A673 (cell line): ENCODE measurements around the gene NOTCH4. TPM values are rescaled to one million over a fixed set of nuclear protein-coding genes. Genes with fewer than 3 reads are reported as not detected.

Experiments used
- BruUV-seq: library from RNA; stranded (reverse); fragments of 400-500 nt; replicated peaks from 2 replicates; lab custom pipeline; 2021; lab: Mats Ljungman, UMichigan
- CTCF ChIA-PET: fragments of 300-600 bp; sonication (Branson Sonifier 250); formaldehyde crosslinking; loops from one replicate; lab custom pipeline; 2022; ENCODE audit warnings: antibody characterized with exemption; lab: Charles Lee
- POLR2A ChIA-PET: fragments of 300-600 bp; sonication (Branson Sonifier 250); formaldehyde crosslinking; loops from one replicate; lab custom pipeline; 2022; ENCODE audit warnings: antibody characterized with exemption; ENCODE audit not compliant: low non-redundant PET; lab: Charles Lee
- DNase-seq: peaks from one replicate; pipeline ENCODE4 v3.0.0-alpha.2; 2015; ENCODE audit warnings: low spot score
- H3K27ac ChIP-seq: fragments of 200-600 bp; sonication (generic); 2 replicates; pipeline ENCODE4 v1.5.1; 2016; ENCODE audit warnings: mixed run types, low read depth, mild to moderate bottlenecking, mixed read lengths, antibody characterized with exemption, low read length; ENCODE audit not compliant: poor library complexity, severe bottlenecking
- H3K27me3 ChIP-seq: fragments of 200-600 bp; sonication (generic); replicated peaks from 2 replicates; pipeline ENCODE4 v1.6.1; 2017; ENCODE audit warnings: mixed run types, low read depth, mild to moderate bottlenecking, mixed read lengths, antibody characterized with exemption, low read length; ENCODE audit not compliant: insufficient read depth, poor library complexity
- H3K36me3 ChIP-seq: fragments of 200-600 bp; sonication (generic); 2 replicates; pipeline ENCODE4 v1.6.1; 2016; ENCODE audit warnings: mixed run types, mild to moderate bottlenecking, mixed read lengths, antibody characterized with exemption, low read length; ENCODE audit not compliant: insufficient read depth, poor library complexity, severe bottlenecking
- H3K4me1 ChIP-seq: fragments of 200-600 bp; sonication (generic); 2 replicates; pipeline ENCODE4 v1.6.1; 2017; ENCODE audit warnings: mixed run types, mild to moderate bottlenecking, mixed read lengths, antibody characterized with exemption, low read length; ENCODE audit not compliant: insufficient read depth, poor library complexity, severe bottlenecking
- H3K4me3 ChIP-seq: fragments of 200-600 bp; sonication (generic); 2 replicates; pipeline ENCODE4 v1.5.1; 2016; ENCODE audit warnings: low read depth, mixed run types, mild to moderate bottlenecking, mixed read lengths, low read length; ENCODE audit not compliant: poor library complexity, severe bottlenecking
- H3K9me3 ChIP-seq: fragments of 200-600 bp; sonication (generic); 2 replicates; pipeline ENCODE4 v1.6.1; 2016; ENCODE audit warnings: mixed run types, low read depth, mild to moderate bottlenecking, mixed read lengths, antibody characterized with exemption, low read length; ENCODE audit not compliant: poor library complexity, severe bottlenecking
- CTCF ChIP-seq: fragments of 300-800, 200-600 bp; sonication (generic); conservative IDR thresholded peaks from 2 replicates; pipeline ENCODE4 v1.5.1; 2017; ENCODE audit warnings: low read depth, mild to moderate bottlenecking, antibody characterized with exemption, low read length, moderate library complexity, mixed read lengths
- EZH2 ChIP-seq: fragments of 200-600 bp; sonication (generic); IDR thresholded peaks from 2 replicates; pipeline ENCODE4 v1.6.1; 2017; ENCODE audit warnings: borderline replicate concordance, low read depth, mild to moderate bottlenecking, mixed read lengths, antibody characterized with exemption, low read length; ENCODE audit not compliant: poor library complexity, severe bottlenecking
- intact Hi-C: fragments of 100-400 bp; cut with micrococcal nuclease; formaldehyde crosslinking; loops from one replicate; pipeline ENCODE4 v1.10.0; 2022; ENCODE audit not compliant: unreplicated experiment
- total RNA-seq: library from RNA; stranded (reverse); gene quantifications from 2 replicates; pipeline ENCODE4 v1.2.3, GENCODE V29; 2021

Gene NOTCH4
- total RNA-seq, 1 experiment from 2014 or later, result 2.4 TPM

DNA sequence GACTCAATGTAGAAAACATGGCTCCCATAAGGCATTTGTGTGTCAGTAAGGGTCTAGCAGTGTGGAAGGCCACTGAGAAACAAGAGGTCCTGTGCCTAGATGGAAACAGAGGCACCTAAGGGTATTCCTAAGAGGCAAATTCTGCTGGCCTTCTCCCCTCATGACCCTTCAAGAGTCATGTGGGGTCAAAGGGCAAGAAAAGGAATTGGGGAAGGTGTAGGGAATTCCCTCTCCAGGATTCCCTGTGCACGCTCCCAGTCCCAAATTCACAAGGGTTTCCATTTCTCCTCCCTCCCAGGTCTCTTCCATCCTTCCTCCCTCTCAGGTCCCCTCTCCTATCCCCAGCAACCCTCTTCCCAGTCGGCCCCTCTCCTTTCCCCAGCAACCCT lies 48.6 kb downstream of the NOTCH4 start:
- intact Hi-C loops, result no loop called here
- POLR2A ChIA-PET, result no interaction called here
- H3K27ac ChIP-seq, result peak overlapping the region; percentile 97
- H3K4me1 ChIP-seq, result peaks cover 25% of the 10 kb centered on the region
- BruUV-seq, result TSS peak; percentile 48
- peaks cover 12% of the 10 kb centered on the region for H3K36me3 ChIP-seq
- TF ChIP-seq CTCF (no peak), EZH2 (no peak)
- no peak for DNase-seq
- H3K4me3 ChIP-seq, result peak overlapping the region; percentile 97
- CTCF ChIA-PET, result no interaction called here
- no peaks in the 10 kb centered on the region for H3K9me3 ChIP-seq
- no peaks in the 10 kb centered on the region for H3K27me3 ChIP-seq

- Histone ChIP-seq H3K4me3 (peak overlapping the region; percentile 97), H3K36me3 (peaks cover 21% of the 10 kb centered on the region), H3K9me3 (no peaks in the 10 kb centered on the region), H3K27ac (peak overlapping the region; percentile 97), H3K27me3 (no peaks in the 10 kb centered on the region), H3K4me1 (peaks cover 22% of the 10 kb centered on the region)
- TF ChIP-seq EZH2, result no peak
- no peak for TF ChIP-seq CTCF
- no peak for DNase-seq
- ChIA-PET CTCF (interaction anchor here (0.6 kb wide), 1 partner anchor 370 kb away, joined by 3 read pairs; no protein-coding TSS in a partner anchor), POLR2A (no interaction called here)
- no TSS peak for BruUV-seq
- intact Hi-C loops, result no loop called here
These were observed 49.5 kb downstream of the NOTCH4 start for GRCh38 chr6:32174416-32174815.

GRCh38 chr6:32173051-32173727 lies 50.7 kb downstream of the NOTCH4 start:
- TF ChIP-seq CTCF, result no peak
- TF ChIP-seq EZH2, result no peak
- ChIA-PET CTCF (interaction anchor here (0.6 kb wide), 1 partner anchor 649 kb away, joined by 4 read pairs; no protein-coding TSS in a partner anchor), POLR2A (no interaction called here)
- H3K27me3 ChIP-seq, result no peaks in the 10 kb centered on the region
- H3K36me3 ChIP-seq, result peaks cover 29% of the 10 kb centered on the region
- H3K4me1 ChIP-seq, result peaks cover 19% of the 10 kb centered on the region
- no peak overlapping the region for H3K4me3 ChIP-seq
- BruUV-seq, result no TSS peak
- no peak overlapping the region for H3K27ac ChIP-seq
- H3K9me3 ChIP-seq, result no peaks in the 10 kb centered on the region
- no peak for DNase-seq
- intact Hi-C loops, result no loop called here
